ENCODE data around the gene LRIT3. TPM values are rescaled to one million over a fixed set of nuclear protein-coding genes. Genes with fewer than 3 reads are reported as not detected.

Gene LRIT3
- total RNA-seq, 1 experiment from 2014 or later: 0.11 TPM

DNA sequence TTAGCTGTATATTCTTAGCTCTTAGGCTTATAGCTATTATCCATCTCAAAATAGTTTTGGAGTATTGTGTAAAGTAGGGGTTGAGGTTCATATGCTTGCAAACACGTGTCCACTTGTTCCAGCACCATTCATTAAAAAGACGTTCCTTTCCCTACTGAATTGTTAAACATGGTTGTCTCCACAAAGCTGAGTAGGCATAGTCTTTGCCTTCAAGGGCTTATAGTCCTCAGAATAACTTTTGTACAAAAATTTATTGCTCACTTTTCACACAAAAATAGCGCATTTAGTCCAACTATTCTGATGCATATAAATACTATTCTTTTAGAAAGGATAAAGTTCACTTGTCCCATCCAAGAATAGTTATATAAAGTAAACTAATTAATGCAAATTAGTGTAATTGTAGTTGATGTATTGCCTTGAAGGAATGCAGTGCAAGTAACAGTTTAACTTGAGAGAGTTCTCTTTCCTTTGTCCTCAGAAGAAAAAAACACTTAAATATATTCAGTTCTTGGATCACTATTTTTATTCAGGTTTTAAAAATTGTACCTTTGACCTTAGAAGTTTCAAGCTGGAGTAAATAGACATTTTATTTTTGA is 14.1 kb downstream of the LRIT3 start:
- intact Hi-C loops (cut with micrococcal nuclease): no loop called here
- Histone ChIP-seq H4K20me1 (ENCODE audit: low read length) (no peaks in the 10 kb centered on the region), H3K27ac (ENCODE audit: low read length) (no peak overlapping the region), H3K9me3 (ENCODE audit: low read length) (0 out of 2 replicates have a peak, but pooled peaks cover 2% of the 10 kb centered on the region), H3K4me2 (ENCODE audit: low read length) (no peak overlapping the region), H3K9ac (ENCODE audit: low read length) (no peak overlapping the region), H3K4me1 (ENCODE audit: insufficient read depth, low read length) (no peaks in the 10 kb centered on the region), H3F3A (ENCODE audit: low read length, unreplicated experiment) (no peaks in the 10 kb centered on the region), H3K27me3 (ENCODE audit: low read length) (no peaks in the 10 kb centered on the region), H3K36me3 (ENCODE audit: low read depth, low read length) (no peaks in the 10 kb centered on the region), H3K79me2 (ENCODE audit: low read length) (no peaks in the 10 kb centered on the region), H3K9me2 (replicated peaks; ENCODE audit: low read length) (no peaks in the 10 kb centered on the region), H2AFZ (ENCODE audit: low read length) (no peak overlapping the region), H3K4me3 (ENCODE audit: low read length) (no peak overlapping the region)
- CTCF ChIA-PET: no interaction called here
- DNase-seq (no peak), ATAC-seq (no peak)
- BruUV-seq (replicated peaks): no TSS peak
- no peak for TF ChIP-seq CTCF (conservative IDR thresholded peaks at IDR 0.05; ENCODE audit: low read depth, low read length)
- TF ChIP-seq EZH2 (IDR thresholded peaks at IDR 0.05; ENCODE audit: low read length, unreplicated experiment): no peak
- TF ChIP-seq EZH2phosphoT487 (IDR thresholded peaks at IDR 0.05; ENCODE audit: borderline replicate concordance, low read length): no peak
- POLR2A ChIA-PET (ENCODE audit: unreplicated experiment): interaction anchor here (0.7 kb wide), 1 partner anchor 229 kb away, joined by 3 read pairs; no protein-coding TSS in a partner anchor

DNA sequence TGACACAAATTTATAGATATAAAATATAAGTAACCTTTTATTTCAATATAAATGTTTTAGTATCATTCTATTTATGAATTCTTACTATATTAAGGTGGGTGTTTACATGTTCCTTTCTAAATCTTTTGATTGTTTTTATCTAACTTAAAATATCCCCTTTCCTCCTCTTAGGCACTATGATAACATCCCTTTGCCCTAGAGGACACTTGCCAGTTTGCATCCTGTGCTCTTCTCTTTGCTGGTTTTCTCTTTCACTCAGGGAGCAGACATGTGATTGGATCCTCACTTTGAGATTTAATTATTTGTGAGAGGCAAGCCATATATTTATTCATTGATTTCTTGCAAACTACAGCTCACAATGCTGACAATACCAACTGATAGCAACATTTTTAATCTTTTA is 16.2 kb downstream of the LRIT3 start:
- no peaks in the 10 kb centered on the region for H3K9me2 ChIP-seq (replicated peaks; ENCODE audit: low read length)
- BruUV-seq (replicated peaks): no TSS peak
- no peaks in the 10 kb centered on the region for H3F3A ChIP-seq (ENCODE audit: low read length, unreplicated experiment)
- H3K27me3 ChIP-seq (ENCODE audit: low read length): no peaks in the 10 kb centered on the region
- no peak for TF ChIP-seq EZH2phosphoT487 (IDR thresholded peaks at IDR 0.05; ENCODE audit: borderline replicate concordance, low read length)
- no peak for TF ChIP-seq EZH2 (IDR thresholded peaks at IDR 0.05; ENCODE audit: low read length, unreplicated experiment)
- TF ChIP-seq CTCF (conservative IDR thresholded peaks at IDR 0.05; ENCODE audit: low read depth, low read length): no peak
- POLR2A ChIA-PET (ENCODE audit: unreplicated experiment): no interaction called here
- H2AFZ ChIP-seq (ENCODE audit: low read length): no peak overlapping the region
- no peaks in the 10 kb centered on the region for H3K79me2 ChIP-seq (ENCODE audit: low read length)
- H4K20me1 ChIP-seq (ENCODE audit: low read length): no peaks in the 10 kb centered on the region
- DNase-seq: no peak
- CTCF ChIA-PET: no interaction called here
- ATAC-seq: no peak
- H3K9me3 ChIP-seq (ENCODE audit: low read length): 0 out of 2 replicates have a peak, but pooled peaks cover 2% of the 10 kb centered on the region
- no peak overlapping the region for H3K27ac ChIP-seq (ENCODE audit: low read length)
- no peak overlapping the region for H3K4me3 ChIP-seq (ENCODE audit: low read length)
- H3K9ac ChIP-seq (ENCODE audit: low read length): no peak overlapping the region
- no peak overlapping the region for H3K4me2 ChIP-seq (ENCODE audit: low read length)
- H3K4me1 ChIP-seq (ENCODE audit: insufficient read depth, low read length): no peaks in the 10 kb centered on the region
- H3K36me3 ChIP-seq (ENCODE audit: low read depth, low read length): no peaks in the 10 kb centered on the region
- intact Hi-C loops (cut with micrococcal nuclease): no loop called here

DNA sequence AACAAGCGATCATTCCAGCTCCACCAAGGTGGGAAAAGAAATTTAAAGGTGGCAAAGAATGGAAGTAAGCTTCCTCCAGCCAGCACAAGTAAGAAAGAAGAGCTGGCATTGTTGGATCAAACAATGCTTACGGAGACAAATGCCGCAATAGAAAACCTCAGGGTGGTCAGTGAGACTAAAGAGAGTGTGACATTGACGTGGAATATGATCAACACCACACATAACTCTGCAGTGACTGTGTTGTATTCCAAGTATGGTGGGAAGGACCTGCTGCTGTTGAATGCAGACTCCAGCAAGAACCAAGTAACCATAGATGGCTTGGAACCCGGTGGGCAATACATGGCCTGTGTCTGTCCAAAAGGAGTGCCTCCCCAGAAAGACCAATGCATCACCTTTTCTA is 22.2 kb downstream of the LRIT3 start:
- Histone ChIP-seq H4K20me1 (ENCODE audit: low read length) (no peaks in the 10 kb centered on the region), H3K27me3 (ENCODE audit: low read length) (no peaks in the 10 kb centered on the region), H3K27ac (ENCODE audit: low read length) (no peak overlapping the region), H3K4me2 (ENCODE audit: low read length) (no peak overlapping the region), H3K79me2 (ENCODE audit: low read length) (no peaks in the 10 kb centered on the region), H3K9me2 (replicated peaks; ENCODE audit: low read length) (no peaks in the 10 kb centered on the region), H2AFZ (ENCODE audit: low read length) (no peak overlapping the region), H3K4me3 (ENCODE audit: low read length) (no peak overlapping the region), H3K36me3 (ENCODE audit: low read depth, low read length) (no peaks in the 10 kb centered on the region), H3F3A (ENCODE audit: low read length, unreplicated experiment) (no peaks in the 10 kb centered on the region), H3K4me1 (ENCODE audit: insufficient read depth, low read length) (peaks cover 17% of the 10 kb centered on the region), H3K9me3 (ENCODE audit: low read length) (no peaks in the 10 kb centered on the region), H3K9ac (ENCODE audit: low read length) (no peak overlapping the region)
- BruUV-seq (replicated peaks): no TSS peak
- no peak for TF ChIP-seq CTCF (conservative IDR thresholded peaks at IDR 0.05; ENCODE audit: low read depth, low read length)
- TF ChIP-seq EZH2phosphoT487 (IDR thresholded peaks at IDR 0.05; ENCODE audit: borderline replicate concordance, low read length): no peak
- no peak for TF ChIP-seq EZH2 (IDR thresholded peaks at IDR 0.05; ENCODE audit: low read length, unreplicated experiment)
- no peak for ATAC-seq
- intact Hi-C loops (cut with micrococcal nuclease): loop anchor here (5.0 kb wide), 1 partner anchor 97 kb away; no protein-coding TSS in a partner anchor
- DNase-seq: no peak
- ChIA-PET POLR2A (ENCODE audit: unreplicated experiment) (no interaction called here), CTCF (no interaction called here)
